ENCODE measurements around the gene PRELP.
"Not testable (repeated sequence)": the region's sequence is repeated elsewhere in the genome, so short reads cannot be mapped to it uniquely, and the experiment has no call there.

Gene PRELP

GRCh38 chr1:203475012-203475981, at the start of gene PRELP:
PRELP (plus strand) TSS chr1:203475806; CDS start chr1:203483185, 7,379 bp downstream.
- DNase-seq (ENCODE audit: low read depth) = no peak

GRCh38 chr1:203426366-203426765, 49.2 kb upstream of the PRELP start:
- DNase-seq (ENCODE audit: low read depth) = no peak

GRCh38 chr1:203426870-203427269, 48.7 kb upstream of the PRELP start:
- DNase-seq (ENCODE audit: low read depth) = no peak

DNA sequence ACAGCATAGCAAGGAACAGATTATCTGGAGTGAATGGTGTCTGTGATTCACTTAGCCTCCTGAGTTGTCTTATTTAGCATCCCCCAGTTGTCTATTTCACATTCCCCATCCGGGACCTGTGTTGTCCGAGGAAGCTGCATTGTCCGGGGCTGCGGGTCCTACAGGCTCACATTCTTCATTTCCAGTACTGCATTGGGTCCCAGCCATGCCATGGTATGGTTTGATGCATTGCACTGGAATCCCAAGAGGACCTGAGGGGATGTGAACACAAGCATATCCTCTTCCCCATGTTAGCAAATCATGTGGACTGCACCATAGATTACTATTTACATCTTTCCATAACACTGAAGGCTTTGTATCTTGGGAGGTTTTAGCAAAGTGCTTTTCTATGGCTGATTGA, 48.2 kb upstream of the PRELP start:
- no peak for DNase-seq (ENCODE audit: low read depth)

- no peak for DNase-seq (ENCODE audit: low read depth)
These were observed 46.5 kb upstream of the PRELP start for GRCh38 chr1:203428981-203429599.

DNA sequence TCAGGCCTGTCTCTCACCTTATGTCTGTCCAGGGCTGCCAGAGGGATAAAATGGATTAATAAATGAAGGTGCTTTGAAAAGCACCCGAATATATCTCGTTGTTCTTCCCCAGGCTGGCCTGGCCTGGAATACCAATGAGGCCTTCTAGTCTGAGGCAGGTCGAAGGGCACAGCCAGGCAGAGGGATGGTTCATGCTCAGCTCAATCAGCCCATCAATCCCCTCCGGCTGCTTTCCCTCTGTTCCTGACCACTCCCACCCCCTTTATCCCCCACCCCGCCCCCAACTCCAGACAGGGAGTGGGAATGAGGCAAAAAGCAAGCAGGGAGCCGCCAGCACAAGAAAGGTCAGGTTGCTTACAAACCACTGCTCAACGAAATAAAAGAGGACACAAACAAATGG, 40.0 kb upstream of the PRELP start:
- DNase-seq (ENCODE audit: low read depth) = no peak

- DNase-seq (ENCODE audit: low read depth) = no peak
These were observed 37.8 kb upstream of the PRELP start for GRCh38 chr1:203437696-203438315.

DNA sequence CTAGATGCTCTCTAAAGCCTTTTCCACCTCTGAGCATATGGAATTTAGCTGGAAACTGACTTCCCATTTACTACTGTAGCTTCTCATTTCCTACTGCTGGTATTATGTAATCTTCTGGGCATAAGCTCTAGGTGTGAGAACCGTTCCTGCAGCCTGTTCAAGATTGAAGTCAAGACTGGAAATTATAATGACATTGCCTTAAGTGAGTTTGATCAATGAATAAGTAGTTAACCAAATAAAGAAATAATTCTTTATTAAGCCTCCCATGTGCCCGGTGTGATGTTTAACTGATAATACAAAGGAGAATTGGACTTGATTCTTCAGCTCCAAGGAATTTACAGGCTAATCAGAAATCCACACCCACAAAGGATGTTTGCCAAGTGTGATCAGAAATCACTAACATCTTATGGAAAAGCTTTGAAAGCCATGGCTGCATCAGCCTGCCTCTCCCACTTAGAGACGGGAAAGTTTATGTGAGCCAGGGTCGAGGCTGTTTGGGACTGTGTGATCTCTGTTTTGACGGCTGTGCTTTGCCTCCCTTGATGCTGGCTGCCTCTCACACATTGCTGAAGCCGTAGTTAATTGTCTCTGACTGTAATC, 36.4 kb upstream of the PRELP start:
- DNase-seq (ENCODE audit: low read depth) = no peak

- DNase-seq (ENCODE audit: low read depth) = peak; percentile 59
These were observed 34.8 kb upstream of the PRELP start for GRCh38 chr1:203440771-203441170.

GRCh38 chr1:203441766-203442165, 33.8 kb upstream of the PRELP start:
- no peak for DNase-seq (ENCODE audit: low read depth)

GRCh38 chr1:203442821-203443220, 32.8 kb upstream of the PRELP start:
- DNase-seq (ENCODE audit: low read depth) = no peak

DNA sequence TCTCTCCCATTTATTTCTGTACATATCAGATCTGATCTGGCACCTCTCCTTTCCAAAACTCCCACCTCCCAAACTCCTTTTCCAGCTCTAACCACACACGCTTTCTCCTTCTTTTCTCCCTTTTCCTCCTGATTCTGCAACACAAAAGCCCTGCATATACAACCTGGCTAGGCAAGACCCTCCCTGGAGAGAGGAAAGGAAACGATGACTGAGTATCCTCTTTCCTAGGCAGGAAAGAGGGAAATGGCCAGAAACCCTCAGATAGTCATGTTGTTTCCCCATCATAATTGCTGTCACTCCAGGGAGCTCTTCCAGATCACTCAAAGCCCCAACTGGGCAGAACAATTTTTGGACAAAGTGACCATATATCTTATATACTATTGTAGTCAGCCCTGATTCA, 32.3 kb upstream of the PRELP start:
- no peak for DNase-seq (ENCODE audit: low read depth)

DNA sequence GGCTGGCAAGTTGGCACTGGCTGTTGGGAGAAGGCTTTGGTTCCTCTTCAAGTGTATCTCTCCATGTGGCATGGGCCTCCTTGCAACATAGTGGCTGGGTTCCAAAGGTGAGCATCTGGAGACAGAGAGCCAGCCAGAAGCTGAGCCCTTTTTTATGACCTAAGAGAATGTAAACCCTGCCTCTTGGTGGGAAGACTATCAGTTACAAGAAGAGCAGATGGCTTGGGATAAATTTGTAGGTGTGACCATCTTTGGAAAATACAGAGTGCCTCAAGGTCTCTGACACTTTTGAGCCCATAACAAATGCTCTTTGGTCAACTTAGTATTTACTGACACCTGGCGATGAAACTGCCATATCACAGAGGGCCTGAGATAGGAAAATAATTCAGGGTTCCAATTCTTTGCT, 31.4 kb upstream of the PRELP start:
- no peak for DNase-seq (ENCODE audit: low read depth)

DNA sequence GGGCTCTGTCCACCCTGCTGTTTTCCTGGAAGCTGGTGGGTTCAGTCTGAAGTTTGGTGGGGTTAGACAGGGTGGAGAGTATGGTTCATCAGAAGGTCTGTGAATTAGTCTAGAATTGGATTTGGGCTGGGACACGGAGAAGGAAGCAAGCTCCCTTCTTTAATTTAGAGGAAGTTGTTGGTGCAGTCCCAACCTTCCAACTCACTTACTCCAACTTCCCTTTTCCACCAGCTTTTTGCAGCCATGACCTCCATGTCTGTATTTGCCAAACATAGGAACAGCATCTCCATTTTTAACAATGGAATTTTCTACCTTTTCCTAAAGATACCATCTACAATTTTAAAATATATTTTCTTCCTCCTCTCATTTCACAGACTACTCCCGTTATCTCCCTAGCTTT, 28.5 kb upstream of the PRELP start:
- no peak for DNase-seq (ENCODE audit: low read depth)

- DNase-seq (ENCODE audit: low read depth) = not testable (repeated sequence)
These were observed 28.0 kb upstream of the PRELP start for GRCh38 chr1:203447598-203447997.

DNA sequence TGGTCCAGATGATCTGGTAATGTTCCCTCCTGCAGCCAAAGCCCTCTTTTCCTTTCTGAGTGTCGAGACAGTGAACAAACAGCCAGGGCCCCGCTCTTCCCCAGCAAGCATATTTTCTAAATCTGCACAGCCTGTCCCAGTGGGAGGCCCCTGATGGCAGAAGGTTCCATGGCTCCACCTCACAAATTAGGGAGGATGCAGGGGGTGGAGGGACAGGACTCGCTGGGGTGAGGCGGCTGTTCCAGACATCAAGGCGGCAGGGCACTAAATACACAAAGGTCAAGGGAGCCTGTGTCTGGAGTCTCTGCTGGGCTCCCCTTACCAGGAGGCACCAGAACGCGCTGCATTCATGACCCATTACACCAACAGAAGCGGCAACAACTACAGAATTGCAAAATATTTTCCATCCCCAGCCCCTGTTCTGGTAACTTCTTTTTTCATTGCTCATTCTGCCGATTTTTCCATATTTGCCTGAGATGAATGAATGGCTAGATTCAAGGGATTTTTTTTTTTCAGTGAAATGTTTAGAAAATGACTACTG, 27.0 kb upstream of the PRELP start:
- DNase-seq (ENCODE audit: low read depth) = no peak

- no peak for DNase-seq (ENCODE audit: low read depth)
These were observed 25.6 kb upstream of the PRELP start for GRCh38 chr1:203450001-203450400.

DNA sequence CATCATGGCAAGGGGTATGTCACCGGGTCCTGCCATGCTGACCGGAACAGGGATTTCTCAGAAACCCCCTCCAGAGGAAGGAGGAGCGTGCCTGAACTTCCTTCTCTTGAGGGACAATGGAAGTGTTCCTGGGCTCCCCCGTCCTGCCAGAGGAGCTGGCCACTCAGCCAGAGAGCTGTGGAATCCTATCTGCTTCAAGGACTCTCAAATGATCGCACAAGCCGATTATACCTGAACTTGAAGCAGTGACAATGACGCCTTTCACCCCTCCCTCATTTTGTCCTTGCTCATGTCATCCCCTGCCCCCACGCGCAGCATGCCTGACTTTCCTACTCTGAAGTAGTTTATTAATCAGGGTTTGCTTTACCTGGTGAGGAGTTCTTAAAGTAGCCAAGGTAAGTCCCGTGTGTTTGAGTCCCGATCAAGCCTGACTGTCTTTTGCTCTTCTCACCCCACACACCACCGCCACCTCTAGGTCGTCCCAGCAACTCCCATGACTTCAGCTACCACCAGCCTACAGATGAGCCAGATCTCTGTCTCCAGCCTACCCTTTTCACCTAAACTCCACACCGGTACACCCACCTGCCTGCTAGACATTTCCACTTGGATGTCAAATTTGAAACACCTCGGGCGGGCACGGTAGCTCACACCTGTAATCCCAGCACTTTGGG, 25.0 kb upstream of the PRELP start:
- DNase-seq (ENCODE audit: low read depth) = no peak

DNA sequence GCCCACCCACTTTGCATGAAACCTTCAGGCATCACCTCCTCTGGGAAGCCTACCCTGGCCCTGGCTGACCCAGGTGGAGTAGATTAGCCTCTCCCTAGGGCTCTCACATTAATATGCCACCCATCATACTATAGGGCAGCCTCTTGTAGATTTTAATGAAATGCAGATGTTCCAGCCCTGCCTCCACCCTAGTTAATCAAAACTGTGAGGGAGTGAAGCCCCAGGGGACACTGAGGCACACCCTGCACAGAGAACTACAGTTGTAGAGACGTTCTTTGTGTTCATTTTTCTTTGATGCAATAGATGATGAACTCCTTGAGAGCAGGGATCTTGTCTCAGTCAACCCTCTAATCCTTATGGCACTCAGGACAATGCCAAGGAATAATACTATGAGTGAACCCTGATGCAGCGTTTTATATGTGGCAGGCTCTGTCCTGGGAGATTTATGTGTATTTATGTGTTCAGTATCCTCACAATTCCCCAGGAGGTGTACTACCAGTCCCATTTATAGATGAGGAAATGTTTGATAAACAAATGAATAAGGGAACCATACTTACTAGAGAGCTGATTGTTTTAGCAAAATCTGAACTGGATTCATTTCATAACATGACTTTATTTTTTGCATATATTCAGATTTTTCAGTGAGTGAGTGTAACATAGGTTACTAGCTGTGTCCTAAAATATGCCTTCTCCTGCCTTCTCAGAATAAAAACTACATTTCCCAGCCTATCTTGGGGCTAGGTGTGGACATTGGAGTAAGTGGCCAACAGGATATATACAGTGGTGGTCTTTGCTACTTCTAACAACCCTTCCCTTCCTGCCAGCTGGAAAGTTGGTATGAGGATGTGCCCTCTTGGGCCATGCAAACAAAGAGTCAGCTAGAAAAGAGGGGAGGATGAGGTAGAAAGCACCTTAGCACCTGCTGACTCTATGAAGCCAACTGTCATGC, 23.5 kb upstream of the PRELP start:
- no peak for DNase-seq (ENCODE audit: low read depth)

GRCh38 chr1:203453016-203453415, 22.6 kb upstream of the PRELP start:
- no peak for DNase-seq (ENCODE audit: low read depth)

DNA sequence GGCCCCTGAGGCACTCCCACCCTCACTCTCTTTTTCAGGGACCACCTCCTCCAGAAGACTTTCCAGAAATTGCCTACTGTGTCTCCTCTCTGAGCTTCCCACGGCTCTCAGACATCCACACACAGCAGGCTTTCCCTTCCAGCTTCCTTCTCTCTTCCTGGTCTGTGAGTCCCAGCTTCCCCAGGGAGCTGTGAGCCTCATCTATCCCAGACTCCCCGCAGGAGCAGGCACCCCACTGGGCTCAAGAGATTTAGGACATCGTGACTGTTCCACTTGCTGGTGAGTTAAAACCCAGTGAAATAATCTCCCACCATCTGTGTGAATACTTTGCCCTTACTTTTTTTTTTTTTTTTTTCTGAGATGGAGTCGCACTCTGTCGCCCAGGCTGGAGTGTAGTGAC, 22.0 kb upstream of the PRELP start:
- no peak for DNase-seq (ENCODE audit: low read depth)

Measured in GM04504 (cell line).